Activated T-cell treated with anti-CD3 and anti-CD28 coated beads, Interleukin-2, amount 50 U/mL, for 1 hour (primary cell): ENCODE results near the gene SLC2A9.

Source experiments
- DNase-seq: peaks from one replicate; pipeline ENCODE4 v3.0.0-alpha.2; 2020

The SLC2A9 gene

DNA sequence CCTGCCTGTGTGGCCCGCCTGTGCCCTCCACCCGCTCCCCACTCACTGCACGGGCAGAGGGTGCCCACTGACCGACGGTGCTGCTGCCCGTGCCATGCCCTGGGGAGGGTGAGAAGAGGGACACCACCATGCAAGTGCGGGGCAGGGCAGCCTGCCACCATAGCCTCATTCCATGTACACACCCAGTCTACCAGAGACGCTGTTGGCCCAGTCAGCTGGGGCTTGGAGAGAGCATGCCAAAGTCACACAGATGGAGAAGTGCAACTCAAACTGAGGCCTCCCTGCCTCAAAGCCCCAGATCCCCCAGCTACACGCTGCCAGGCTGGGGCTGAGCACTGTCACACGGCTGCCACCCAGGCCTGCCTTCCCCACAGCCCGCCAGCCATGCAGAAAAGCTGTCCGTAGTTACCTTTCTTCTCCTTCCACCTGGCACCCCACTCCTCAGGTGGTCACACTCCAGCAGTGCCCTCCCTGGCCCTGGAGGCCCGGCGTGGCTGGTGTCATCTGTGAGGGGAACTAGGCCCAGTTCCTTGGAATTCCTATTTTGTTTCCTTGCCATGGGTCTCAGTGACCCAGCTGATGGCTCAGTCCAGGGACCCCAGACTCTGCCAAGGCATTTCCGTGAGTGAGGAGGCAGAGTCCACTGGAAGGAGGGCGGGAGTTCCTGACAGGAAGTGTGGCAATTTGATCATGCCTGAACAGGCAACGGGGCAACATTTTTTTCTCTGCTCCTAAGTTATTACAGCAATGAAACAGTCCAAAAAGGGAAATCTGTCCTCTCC lies at the start of gene SLC2A9:
Gene SLC2A9, minus strand, starts transcription at position 627 of the 782 bp plus-strand sequence. Its CDS starts 68 bp downstream, at position 559.
- no peak for DNase-seq

DNA sequence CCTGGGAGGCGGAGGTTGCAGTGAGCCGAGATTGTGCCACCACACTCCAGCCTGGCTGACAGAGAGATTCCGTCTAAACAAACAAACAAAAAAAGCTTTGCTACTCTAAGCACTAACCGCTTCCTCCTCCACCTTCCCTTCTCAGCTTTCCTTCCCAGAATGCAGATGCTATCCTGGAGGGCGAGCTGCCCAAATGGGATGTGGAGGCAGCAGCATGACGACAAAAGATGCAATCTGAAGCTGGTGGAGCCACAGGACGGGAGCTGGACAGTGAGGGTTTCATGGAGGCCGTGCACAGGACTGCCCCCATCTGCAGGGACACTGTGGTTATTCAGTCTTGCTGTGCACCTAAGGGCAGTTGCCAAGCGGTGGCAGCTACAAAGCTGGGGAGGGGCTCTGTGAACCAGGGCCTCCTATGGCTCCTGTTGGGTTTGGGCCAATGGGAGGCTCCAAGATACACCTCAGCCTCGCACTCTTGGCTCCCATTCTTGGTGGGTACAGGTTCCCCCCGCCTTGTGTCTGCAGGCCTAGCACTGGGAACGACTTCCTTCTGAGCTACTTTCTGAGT lies 47.9 kb upstream of the SLC2A9 start:
- no peak for DNase-seq

DNA sequence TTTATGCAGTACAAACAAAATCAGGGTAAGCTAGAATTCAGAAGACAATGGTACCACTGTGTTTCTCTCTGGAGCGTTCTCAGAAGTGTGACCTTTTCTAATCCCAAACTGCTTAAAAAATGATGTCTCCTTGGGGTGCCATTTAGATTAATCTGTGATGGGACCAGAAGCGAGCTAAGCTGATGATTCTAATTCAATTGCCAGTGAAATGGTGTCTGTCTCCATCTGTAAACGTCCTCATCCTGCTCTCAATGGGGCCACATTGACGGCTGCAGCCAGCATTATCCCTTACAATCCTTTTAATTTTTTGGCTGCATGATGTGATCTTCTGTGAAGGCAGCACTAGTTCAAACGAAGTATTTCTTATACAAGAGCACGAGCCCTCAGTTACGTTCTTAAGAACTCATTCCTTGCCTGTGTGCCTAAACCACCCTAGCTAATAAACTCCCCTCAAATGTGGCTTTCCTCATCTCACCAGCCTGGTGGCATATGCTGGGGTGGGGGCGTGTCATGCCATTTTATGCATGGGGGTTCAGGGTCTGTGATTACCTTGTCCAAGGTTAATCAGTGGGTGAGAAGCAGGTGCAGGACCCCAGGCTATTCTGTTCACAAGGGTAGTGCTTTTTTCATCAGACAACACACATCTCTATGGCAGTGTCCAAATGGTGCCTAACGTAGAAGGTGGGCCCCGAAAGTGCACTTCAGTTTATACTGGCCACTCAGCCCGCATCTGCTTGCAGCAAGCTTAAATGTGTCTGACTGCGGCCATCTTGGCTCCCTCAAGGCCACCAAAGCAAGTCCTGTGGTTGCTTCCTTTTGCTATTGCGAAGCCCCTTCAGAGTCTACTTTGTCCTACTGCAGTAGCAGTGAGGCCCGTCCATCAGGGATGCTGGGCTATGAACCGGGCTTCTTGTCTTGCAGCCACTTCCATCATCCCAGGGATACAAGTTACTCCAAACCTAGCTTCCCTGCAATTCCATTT lies 45.7 kb upstream of the SLC2A9 start:
- no peak for DNase-seq

DNA sequence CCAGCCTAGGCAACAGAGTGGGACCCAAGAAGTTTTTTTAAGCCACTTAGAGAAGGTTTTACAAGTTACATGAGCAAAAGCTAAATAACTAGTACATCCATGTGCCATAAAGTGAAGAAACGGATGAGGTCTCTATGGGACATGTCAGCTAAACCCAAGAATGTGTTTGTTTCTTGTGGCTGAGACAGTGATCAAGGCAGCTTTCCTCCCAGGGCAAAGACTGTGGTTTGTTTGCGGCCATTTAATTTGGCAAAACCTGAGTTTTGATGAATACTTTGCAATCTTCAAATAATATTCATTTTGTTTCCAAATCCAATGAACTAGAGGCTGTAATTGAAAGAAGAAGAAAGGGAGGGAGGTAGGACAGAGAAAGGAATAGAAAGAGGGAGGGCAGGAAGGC lies 44.9 kb upstream of the SLC2A9 start:
- DNase-seq = no peak

DNA sequence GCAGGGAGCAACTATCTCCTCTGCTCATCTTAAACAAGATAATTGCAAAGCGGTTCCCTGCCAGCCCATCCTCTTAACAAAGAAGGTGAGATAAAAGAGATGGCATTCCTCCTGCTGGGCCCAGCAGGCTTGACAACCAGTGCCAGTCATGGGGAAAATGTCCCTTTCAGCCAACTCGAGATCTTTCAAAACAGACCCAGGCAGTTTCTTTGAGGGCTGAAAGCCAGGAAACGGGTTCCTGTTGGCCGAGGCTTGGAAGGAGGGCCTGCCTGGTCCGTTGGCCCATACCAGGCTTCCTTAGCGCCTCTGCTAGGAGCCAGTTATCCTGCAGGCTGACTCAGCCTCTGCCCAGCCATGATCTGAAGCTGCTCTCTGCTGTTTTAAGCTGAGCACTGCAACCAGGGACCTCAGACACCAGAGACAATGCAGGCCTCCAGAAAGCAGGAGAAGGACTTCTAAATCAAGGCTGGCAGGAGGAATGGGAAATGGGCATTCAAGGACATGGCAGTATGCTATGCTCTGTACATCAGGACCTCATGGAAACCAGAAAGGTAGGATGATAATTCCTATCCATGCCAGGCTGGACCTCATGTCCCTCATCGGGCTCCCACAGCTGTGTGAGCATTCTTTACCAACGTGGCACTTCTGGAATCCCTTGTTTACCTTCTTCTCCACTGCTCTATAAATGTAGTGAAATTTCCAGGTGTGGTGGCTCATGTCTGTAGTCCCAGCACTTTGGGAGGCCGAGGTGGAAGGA lies 42.4 kb upstream of the SLC2A9 start:
- no peak for DNase-seq

DNA sequence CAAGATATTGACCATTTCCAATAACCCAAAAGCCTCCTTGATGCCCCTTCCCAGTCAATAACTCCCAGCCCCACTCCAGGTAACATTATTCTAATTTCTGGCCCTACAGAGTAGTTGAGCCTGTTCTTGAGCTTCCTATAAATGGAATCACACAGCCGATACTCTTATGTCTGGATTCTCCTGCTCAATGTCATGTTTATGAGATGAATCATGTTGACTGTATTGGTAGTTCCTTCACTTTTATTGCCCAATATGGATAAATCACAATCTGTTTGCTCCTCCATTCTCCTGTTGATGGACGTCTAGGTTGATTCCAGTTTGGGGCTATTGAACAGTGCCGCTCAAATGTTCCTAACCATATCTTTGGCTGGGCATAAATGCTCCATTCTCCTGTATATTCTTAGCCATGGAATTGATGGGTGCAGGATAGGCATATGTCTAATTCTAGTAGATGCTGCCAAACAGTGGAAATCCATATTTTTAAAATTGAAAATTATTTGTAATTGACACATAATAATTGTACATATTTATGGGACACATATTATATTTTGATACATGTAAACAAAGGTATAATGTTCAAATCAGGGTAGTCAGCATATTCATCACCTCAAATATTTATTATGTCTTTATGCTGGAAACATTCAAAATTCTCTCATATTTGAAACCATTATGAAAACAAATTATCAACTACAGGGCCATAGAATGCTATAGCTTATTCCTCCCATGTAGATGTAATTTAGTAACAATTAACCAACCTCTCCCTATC lies 40.5 kb upstream of the SLC2A9 start:
- no peak for DNase-seq

DNA sequence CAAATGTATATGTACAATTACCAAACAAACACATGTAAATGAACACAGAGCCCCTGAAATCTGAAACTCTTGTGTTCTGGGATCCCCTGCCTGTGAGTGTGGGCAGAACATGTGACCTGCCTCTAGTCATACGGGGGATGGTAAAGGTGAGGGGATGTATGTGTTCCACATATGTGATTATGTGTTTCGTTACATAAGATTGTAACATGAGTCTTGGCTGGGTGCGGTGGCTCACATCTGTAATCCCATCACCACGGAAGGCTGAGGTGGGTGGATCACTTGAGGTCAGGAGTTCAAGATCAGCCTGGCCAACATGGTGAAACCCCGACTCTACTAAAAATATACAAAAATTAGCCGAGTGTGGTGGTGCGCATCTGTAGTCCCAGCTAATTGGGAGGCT lies 37.1 kb upstream of the SLC2A9 start:
- no peak for DNase-seq

DNA sequence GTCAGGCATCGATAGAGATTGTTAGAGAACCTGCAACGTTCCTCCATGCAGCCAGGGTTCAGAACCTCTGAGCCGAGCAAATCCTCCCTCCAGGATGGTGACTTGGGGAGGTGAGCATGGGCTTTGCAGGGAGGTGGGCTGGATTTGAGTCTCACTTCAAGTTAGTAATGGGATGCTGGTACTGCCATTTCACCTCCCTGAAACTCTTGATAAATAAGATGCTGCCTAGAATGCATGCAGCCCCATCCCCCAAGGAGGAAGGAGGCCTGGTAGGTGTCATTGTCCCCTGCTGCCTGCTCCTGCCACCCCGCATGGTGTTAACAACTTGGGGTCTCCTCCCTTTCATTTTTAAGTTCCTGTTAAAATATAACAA lies 35.7 kb upstream of the SLC2A9 start:
- no peak for DNase-seq

DNA sequence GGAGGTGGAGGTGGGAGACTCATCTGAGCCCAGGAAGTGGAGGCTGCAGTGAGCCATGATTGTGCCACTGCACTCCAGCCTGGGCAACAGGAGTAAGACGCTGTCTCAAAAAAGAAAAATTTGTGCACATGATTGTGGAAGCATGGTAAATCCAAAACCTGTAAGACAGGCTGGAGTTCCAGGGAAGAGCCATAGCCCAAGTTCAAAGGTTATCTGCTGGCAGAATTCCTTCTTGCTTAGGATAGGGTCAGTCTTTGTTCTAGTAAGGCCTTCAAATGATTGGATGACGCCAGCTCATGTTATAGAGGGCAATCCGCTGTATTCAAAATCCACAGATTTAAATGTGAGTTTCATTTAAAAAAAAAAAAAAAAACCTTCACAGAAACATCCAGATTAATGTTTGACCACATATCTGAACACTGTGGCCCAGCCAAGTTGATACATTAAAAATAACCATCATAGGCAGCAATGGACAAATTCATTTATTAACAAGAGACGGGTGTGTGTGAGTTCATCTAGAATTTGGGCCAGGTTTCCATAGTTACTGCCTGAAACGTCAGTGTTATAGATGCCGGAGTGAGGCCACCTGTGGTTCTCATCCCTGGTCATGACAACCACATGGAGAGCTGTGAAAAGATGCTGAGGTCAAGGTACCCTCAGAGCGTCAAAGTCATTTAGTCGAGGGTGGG lies 35.2 kb upstream of the SLC2A9 start:
- no peak for DNase-seq

DNA sequence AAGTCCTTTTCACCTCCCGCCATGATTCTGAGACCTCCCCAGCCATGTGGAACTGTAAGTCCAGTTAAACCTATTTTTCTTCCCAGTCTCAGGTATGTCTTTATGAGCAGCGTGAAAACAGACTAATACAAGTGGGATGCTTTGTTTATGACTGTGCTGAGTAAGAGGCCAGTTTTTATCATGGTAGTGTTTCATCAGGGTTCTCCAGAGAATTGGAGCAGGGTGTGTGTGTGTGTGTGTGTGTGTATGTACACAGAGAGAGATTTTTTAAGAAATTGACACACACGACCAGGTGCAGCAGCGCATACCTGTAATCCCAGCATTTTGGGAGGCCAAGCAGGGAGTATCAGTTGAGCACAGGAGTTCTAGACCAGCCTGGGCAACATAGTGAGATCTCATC lies 34.6 kb upstream of the SLC2A9 start:
- no peak for DNase-seq

DNA sequence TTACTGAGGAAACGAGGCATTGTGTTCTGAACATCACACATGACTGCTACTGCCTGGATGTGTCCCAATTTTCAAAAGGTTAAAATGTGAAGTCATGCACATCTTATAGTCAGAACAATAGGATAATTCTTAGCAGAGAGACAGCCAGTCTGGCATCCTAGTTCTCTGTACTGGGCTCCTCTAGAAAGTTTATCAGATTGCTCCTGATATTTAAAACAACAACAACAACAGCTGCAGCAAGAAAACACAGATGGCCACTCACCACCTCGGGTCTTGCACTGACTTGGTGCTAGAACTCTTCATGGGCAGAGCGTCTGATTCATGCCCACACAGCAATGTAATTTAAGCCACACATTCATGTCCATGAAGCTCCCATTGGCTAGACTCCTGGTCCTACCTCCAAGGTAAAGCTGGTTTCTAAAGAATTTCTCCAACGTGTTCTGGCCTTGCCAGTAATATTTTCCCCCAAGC lies 33.3 kb upstream of the SLC2A9 start:
- no peak for DNase-seq

DNA sequence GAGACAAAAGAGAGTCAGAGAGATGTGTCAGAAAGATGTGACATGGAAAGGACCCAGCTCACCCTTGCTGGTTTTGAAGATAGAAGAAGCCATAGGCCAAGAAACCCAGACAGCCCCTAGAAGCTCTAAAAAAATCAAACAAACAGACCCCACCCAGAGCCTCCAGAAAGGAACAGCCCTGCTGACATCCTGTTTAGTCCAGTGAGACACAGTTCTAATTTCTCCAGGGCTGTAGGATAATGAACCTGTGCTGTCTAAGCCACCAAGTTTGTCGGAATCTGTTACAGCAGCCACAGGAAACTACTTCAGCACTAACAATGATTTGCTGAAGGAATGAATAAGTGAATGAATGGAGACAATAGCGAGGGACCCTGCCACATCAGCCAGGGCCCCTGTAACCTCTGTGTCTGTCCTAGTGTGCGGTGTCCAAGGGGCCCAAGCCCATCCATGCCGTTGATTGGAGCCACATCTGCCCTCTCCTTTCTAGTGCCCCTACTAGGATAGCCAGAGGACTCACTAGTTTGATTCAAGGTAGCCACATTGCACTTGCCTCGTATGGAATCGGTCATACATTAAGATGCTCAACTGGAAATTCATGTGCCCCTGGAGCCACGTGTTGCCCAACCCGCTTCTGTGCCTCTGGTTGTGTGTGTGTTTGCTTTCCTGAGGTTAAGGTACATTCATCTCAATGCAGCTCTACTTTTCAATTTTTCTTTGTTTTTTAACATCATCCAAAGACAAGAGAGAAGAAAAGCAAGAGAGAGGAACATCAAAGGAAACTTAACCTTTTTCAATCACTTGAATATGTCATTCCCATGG lies 32.5 kb upstream of the SLC2A9 start:
- DNase-seq = no peak

DNA sequence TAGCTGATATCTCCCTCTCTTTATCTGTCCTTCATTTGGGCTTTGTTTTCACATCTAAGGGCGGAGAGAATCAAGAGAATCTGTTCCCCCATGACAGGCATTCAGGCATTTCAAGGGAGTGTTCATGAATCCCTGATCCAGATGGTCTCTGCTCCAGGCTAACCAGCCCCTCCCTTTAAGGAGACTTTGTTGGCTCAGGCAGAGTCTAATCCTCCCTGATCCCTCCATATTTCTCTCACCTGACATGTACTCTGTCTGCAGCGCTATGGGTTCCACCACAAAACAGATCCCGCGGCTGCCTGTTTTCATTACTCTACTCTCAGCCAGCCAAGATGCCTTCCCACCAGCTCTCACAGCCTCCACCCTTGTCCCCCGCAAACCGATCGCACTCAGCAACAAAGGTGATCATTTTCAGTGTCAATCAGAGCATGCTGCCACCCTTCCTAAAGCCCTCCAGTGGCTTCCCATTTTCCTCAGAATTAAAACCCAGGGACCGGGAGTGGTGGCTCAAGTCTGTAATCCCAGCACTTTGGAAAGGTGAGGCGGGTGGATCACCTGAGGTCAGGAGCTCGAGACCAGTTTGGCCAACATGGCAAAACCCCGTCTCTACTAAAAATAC lies 30.3 kb upstream of the SLC2A9 start:
- DNase-seq = no peak

DNA sequence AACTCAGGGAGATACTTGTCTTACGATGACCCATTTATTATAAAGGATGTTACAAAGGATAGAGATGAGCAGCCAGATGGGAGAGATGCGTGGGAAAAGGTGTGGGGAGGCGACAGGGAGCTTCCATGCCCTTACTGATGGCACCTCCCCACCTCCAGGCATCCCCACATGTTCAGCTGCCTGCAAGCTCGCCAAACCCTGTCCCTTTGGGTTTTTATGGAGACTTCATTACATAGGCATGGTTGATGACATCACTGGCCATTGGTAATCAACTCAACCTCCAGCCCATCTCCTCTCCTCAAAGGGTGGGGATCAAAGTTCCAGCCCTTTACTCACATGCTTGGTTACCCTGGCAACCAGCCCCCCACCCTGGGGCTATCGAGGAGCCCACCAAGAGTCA lies 29.4 kb upstream of the SLC2A9 start:
- DNase-seq = no peak

DNA sequence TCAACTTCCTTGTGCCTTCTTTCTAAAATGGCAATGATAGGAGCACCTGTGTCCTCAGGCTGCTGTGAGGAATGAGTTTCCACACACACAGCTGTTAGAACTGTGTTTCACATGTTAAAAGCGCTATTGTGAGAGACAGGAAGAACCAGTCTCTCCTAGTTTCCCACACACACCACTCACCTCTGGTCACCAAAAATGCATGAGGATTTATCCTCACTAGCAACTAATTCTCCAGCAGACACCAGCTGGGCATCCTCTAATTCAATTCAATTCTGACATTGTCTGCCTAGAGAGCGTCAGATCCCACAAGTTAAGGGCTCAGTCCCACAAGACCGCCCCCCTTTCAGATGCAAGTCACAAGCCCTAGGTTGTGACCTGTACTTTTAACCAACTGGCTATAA lies 29.0 kb upstream of the SLC2A9 start:
- DNase-seq = no peak

DNA sequence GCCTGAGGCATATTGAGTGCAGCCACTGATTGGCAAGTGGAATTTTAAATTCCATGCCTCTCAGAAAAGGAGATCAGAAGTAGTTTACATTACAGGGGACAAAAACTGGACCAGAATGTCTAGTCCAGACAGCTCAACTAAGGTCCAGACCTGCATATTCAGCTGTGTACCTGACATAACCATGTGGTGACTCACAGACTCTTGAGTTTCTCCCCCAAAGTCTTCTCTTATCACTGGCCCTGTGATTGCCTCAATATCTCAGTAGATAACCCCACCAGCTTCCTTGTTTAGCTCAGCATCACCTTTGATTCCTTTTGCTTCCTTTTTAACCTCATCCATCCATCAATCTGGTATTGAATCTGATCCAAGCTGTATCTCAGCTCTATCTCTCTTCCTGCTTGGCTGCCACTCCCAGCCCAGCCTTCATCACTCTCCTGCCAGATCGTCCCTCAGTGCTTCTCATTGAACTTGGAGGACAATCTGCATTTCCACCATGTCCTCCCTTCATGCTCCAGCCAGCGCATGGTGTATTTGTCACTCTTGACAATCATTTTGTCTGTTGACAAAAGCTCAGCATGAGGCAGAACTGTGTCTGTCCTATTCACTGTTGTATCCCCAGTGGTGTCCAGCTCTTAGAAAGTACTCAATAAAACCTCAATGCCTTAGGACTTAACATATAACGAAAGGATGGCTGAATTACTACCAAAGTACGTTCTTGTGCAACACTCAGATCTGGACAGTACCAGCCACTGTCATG lies 27.8 kb upstream of the SLC2A9 start:
- no peak for DNase-seq

DNA sequence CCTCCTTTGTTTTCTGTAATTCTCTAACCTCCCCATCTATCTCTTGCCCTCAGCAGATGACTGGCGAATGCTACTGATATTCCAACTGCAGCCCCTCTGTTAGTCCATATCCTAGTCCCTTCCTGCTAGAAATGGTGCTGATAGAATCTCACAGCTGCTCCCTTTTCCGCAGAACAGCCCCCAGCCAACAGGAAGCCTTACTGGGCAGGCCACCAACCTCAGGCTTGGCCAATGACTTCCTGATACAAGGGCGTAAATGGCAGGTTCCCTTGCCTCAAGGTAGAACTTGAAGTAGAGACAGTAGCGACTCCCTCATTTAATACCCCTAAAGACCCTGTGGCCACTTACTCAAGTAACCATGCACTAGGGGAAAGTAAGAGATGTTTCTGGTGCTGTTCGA lies 26.7 kb upstream of the SLC2A9 start:
- no peak for DNase-seq

DNA sequence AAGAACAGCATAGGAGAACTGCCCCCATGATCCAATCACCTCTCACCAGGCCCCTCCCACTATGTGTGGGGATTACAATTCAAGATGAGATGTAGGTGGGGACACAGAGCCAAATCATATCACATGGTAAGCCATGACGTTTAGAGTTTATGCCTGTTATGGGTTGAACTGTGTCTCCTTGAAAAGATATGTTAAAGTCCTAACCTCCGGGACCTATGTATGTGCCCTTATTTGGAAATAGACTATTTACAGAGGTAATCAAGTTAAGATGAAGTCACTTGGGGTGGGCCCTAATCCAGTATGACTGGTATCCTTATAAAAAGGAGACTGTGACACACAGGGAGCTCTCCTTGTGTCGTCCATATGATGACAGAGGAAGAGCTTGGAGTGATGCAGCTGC lies 25.2 kb upstream of the SLC2A9 start:
- DNase-seq = no peak

DNA sequence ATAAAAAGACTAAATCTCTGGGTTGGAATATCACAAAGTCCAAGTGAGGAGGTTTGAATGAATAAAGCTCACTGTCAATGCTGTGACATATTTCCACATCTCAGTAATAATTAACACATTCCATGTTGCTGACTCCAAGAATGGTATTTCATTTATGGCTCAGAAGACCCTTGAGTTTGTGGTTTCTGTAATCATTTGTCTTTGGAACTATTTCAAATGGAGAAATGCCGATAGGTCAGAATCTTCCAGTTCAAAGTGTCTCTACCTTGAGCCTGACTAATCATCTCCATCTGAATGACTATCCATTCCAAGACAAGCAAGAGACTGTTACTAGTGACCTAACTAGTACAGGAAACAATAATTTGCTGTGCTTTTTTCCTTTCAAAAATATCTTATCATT lies 24.2 kb upstream of the SLC2A9 start:
- DNase-seq = no peak
